ENCODE measurements around the gene CDH23.

The CDH23 gene

DNA sequence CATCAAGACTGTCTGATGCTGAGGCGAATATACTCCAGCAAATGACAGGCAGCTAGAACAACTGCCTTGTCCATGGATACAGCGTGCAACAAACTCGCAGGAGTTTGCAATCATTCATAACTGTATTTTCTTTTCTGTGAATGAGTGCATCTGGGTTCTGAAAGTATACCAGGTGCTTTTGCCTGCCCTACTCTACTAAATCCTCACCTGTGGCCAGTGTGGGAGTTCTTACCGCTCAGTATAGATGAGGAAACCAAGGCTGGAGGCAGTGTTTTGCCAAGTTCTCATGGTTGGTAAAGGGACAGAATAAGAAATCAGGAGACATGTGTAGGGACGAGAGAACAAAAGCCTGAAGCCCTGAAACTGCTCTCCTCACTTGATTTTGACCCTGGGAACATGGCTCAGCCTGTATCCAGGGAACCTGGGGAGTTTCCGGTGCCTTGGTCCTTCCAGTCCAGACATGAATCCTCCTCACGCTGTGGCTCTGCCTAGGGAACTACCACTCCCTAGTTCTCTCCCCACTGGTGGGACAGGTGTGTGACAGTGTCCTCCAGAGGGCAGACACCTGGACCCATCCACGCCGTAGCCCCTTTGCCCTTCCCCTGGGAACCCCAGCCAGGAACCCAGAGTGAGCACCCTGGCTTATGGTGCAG lies 142.0 kb downstream of the CDH23 start:
- no peak for DNase-seq

GRCh38 chr10:71539442-71540118 lies 142.9 kb downstream of the CDH23 start:
- DNase-seq, result no peak

- no peak for DNase-seq
Observed at GRCh38 chr10:71542478-71542877, 145.8 kb downstream of the CDH23 start.

GRCh38 chr10:71543608-71544170 lies 147.0 kb downstream of the CDH23 start:
- no peak for DNase-seq

GRCh38 chr10:71545001-71545400 lies 148.3 kb downstream of the CDH23 start:
- no peak for DNase-seq

GRCh38 chr10:71546220-71546619 lies 149.5 kb downstream of the CDH23 start:
- DNase-seq, result no peak

DNA sequence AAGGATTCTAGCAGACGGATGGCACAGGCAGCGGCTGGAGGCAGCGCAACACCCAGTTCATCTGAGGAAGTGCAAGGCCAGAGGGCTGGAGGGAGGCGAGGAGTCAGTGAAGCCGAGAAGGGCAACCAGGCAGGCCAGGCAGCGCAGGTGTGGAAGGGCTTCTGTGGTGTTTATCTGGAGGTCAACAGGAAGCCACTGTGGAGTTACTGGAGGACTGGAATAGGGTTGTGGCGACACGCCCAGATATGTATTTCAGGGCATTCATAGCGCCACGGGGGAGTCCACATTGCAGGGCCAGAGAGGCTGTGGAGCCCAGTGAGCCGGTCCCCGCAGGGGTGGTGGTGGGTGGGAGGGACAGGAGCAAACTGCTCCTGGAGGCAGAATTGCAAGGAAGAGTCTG lies 150.6 kb downstream of the CDH23 start:
- no peak for DNase-seq

GRCh38 chr10:71547876-71548846 lies 151.4 kb downstream of the CDH23 start:
- peak; percentile 45 to 74 for DNase-seq

GRCh38 chr10:71549766-71550533 lies 153.2 kb downstream of the CDH23 start:
- no peak for DNase-seq

GRCh38 chr10:71550628-71551027 lies 153.9 kb downstream of the CDH23 start:
- no peak for DNase-seq

DNA sequence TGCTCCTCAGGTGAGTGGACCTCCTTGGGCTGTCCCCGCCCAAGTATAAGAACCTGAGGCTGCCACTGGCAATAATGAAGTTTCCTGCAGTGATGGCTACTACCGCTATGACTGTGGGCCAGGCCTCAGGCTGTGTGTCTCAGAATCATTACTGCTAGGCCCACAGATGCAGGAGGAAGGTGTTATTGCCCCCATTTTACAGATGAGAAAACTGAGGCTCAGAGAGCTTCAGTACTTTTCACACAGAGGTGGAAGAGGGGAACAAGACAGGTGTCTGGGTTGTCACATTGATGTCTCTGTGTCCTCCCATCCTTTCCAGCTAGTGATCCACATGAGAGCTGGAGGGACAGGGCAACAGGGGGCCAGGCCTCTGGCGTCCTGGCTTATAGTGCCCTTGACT lies 155.2 kb downstream of the CDH23 start:
- no peak for DNase-seq

- no peak for DNase-seq
Observed at GRCh38 chr10:71553432-71553831, 156.7 kb downstream of the CDH23 start.

DNA sequence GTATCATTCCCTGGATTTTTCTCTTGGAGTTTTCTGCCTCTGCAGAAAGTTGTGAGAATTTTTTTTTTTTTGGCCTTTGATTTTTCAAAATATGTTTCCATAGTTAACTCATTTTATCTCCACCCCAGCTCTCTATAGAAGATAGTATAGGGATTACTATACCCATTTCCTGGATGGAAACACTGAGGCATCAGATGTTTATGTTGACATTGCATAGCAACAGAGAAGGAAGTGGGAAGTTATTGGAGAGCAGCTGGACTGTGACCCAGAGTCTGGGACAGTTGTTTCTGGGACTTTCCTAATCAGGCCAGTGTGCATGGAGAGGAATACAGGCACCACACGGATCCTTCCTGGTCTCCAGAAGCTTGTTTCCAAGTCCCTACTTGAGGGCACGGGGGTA lies 158.0 kb downstream of the CDH23 start:
- peak; percentile 39 to 69 for DNase-seq

DNA sequence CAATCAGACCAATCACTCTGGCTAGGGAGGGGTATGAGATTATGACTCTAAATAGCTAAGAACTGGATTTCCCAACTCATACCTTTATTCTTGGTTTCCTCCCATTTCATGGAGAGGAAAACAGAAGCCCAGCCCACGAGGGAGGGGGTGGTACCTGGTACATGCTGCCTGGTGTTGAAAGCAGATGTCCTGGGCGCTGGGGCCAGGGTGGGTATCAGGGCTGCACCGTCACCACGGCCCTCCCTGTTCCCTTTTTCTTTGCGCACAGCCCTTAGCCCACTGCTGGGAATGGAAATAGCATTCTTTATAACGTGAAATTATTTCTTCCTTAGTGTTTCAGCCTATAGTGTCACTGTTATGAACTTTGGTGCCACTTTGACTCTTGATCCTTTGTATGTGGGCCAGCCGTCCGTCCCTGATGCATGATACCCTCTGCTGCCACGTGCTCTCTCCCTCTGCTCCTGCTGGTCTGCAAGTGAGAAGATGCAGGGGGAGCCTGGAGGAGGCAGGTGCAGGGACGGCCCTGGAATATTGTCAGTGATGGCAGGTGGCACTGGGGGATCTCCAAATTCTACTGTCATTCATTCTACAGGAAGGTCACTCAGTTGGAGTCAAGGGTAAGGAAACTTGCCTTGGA lies 158.5 kb downstream of the CDH23 start:
- DNase-seq, result no peak

GRCh38 chr10:71555724-71556119 lies 159.0 kb downstream of the CDH23 start:
- no peak for DNase-seq

DNA sequence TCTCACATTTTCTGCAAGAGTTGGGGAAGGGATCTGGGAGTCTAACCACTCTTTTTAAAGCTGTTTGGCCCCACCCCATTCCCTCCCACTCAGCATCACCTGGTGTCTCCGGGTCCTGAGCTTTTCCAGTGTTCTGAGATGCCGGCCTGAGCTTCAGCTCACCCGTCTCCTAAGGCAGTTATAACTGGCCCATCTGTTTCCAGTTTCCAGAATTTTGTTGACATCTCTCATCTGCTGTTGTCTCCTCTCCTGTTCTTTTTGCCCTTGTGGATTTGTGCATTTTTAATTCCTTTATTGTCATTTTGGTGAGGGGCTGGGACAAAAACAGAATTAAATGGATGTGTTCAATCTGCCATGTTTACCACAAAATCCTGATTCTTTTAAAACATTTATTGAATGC lies 162.3 kb downstream of the CDH23 start:
- no peak for DNase-seq

- no peak for DNase-seq
Observed at GRCh38 chr10:71561003-71561574, 164.4 kb downstream of the CDH23 start.

GRCh38 chr10:71562181-71562580 lies 165.5 kb downstream of the CDH23 start:
- DNase-seq, result no peak

DNA sequence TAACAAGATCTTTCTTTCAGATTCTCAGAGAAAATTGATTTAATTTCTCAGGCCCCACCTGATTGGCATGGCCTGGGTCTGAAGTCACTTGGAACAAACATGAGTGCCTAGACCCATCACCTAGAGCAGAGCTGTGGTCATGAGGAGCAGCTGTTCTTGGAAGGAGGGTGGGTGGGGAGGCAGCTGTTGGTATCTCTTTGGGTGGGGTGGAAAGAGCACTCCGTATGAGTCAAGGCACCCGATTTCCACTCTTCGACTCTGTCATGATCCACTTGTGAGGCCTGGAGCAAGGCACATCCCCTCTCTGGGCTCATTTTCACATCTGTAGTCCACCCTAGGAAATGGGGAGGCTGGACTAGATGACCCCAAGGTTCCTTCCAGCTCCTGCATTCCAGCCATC lies 166.2 kb downstream of the CDH23 start:
- DNase-seq, result no peak

DNA sequence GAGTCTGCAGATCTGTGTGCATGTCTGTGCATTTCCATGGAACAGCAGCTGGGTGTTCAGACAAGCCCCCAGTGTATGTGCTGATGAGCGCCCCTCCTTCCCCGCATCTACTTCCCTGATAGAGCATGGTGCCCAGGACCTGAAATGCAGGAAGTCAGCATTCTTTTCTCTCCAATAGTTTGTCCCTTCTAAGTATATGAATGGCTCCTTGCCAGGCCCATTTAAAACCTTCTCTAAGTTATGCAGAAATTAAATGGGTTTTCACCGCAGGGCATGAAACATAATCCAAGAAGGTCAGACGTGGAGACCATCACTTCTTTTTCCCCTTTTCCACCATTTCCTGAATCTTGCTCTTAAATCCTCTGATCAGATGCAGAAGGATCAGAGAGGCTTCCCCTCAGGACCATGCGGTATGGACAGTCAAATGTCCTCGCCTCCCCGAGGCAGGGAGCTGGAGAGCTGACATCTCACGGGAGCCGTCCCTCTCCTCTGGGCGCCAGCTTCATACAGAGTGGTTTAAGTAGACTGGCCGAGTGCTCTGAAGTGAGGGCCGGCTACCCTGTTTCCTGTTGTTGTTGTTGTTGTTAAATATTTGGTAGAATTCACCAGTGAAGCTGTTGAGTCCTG lies 167.6 kb downstream of the CDH23 start:
- no peak for DNase-seq
